ENCODE results near the gene STX17. TPM values are rescaled to one million over a fixed set of nuclear protein-coding genes. Genes with fewer than 3 reads are reported as not detected.

STX17 gene
- total RNA-seq, 4 donors from 2014 or later: 34.6 to 66.9 (median 43.3) TPM

- Histone ChIP-seq H3K36me3 (peaks cover 49% of the 10 kb centered on the region), H3K9me3 (no peaks in the 10 kb centered on the region), H3K27ac (no peak overlapping the region), H3K4me1 (no peaks in the 10 kb centered on the region), H3K4me3 (no peak overlapping the region), H3K27me3 (no peaks in the 10 kb centered on the region)
- no peak for DNase-seq (ENCODE audit: low spot score in 2 of 2)
- TF ChIP-seq POLR2AphosphoS5 (IDR thresholded peaks at IDR 0.05) (no peak), CTCF (IDR thresholded peaks at IDR 0.05) (no peak), POLR2A (IDR thresholded peaks at IDR 0.05) (no peak), EP300 (IDR thresholded peaks at IDR 0.05) (no peak)
- 91% methylated on average over 2 of the region's 2 CpGs for WGBS
These were observed 107.1 kb downstream of the STX17 start for GRCh38 chr9:100013573-100013972.

- no peak overlapping the region for H3K4me3 ChIP-seq
- H3K27me3 ChIP-seq: no peaks in the 10 kb centered on the region
- no peak overlapping the region for H3K27ac ChIP-seq
- peaks cover 60% of the 10 kb centered on the region for H3K36me3 ChIP-seq
- TF ChIP-seq POLR2A (IDR thresholded peaks at IDR 0.05): no peak
- no peak for TF ChIP-seq POLR2AphosphoS5 (IDR thresholded peaks at IDR 0.05)
- TF ChIP-seq CTCF (IDR thresholded peaks at IDR 0.05): no peak
- TF ChIP-seq EP300 (IDR thresholded peaks at IDR 0.05): no peak
- no peaks in the 10 kb centered on the region for H3K9me3 ChIP-seq
- H3K4me1 ChIP-seq: no peaks in the 10 kb centered on the region
- no peak for DNase-seq (ENCODE audit: low spot score in 2 of 2)
These were observed 108.4 kb downstream of the STX17 start for GRCh38 chr9:100014846-100015245.

GRCh38 chr9:100019541-100019940 lies 113.1 kb downstream of the STX17 start:
- 92% methylated on average over 1 of the region's 1 CpG for WGBS
- no peak for TF ChIP-seq POLR2AphosphoS5 (IDR thresholded peaks at IDR 0.05)
- no peak for TF ChIP-seq EP300 (IDR thresholded peaks at IDR 0.05)
- TF ChIP-seq CTCF (IDR thresholded peaks at IDR 0.05): no peak
- no peak for TF ChIP-seq POLR2A (IDR thresholded peaks at IDR 0.05)
- Histone ChIP-seq H3K9me3 (no peaks in the 10 kb centered on the region), H3K27me3 (no peaks in the 10 kb centered on the region), H3K27ac (no peak overlapping the region), H3K36me3 (peaks cover 52% of the 10 kb centered on the region), H3K4me1 (no peaks in the 10 kb centered on the region), H3K4me3 (no peak overlapping the region)
- no peak for DNase-seq (ENCODE audit: low spot score in 2 of 2)

Other genes with a start within 250 kb of the STX17 start
- 1 to 10 TPM in 3 of 4 donors, under 1 TPM in 1; 0.64 to 5.9 (median 2.9) TPM for gene NR4A3, start 84.8 kb upstream of the STX17 start, total RNA-seq
- gene ERP44, start 192.3 kb downstream of the STX17 start, total RNA-seq: 10 to 100 TPM in 3 of 4 donors, 1 to 10 TPM in 1; 9.7 to 13.2 (median 12.4) TPM
- 10 to 100 TPM; 12.8 to 22.8 (median 18.2) TPM for gene INVS, start 192.6 kb downstream of the STX17 start, total RNA-seq